H1 (cell line): ENCODE data around the gene PCDHGA2. TPM values are rescaled to one million over a fixed set of nuclear protein-coding genes. Genes with fewer than 3 reads are reported as not detected.

Experiments
- CTCF ChIA-PET: fragments of 300-600 bp; sonication (Branson Sonifier 250); formaldehyde crosslinking; loops from one replicate; lab custom pipeline; 2021; ENCODE audit not compliant: partially characterized antibody; lab: Charles Lee
- POLR2A ChIA-PET: fragments of 300-600 bp; sonication (Branson Sonifier 250); formaldehyde crosslinking; loops from one replicate; lab custom pipeline; 2021; ENCODE audit warnings: inconsistent platforms; ENCODE audit not compliant: partially characterized antibody; lab: Charles Lee
- DNase-seq, 2 experiments: peaks; one replicate each; pipeline versions ENCODE4 v3.0.0 to v3.0.0-alpha.2; 2010 to 2022; ENCODE audit warnings: low spot score in 2 of 2, low read depth in 1 of 2, mixed read lengths in 1 of 2
- FAIRE-seq: peaks from 2 replicates; lab custom pipeline; 2011; peaks lifted over from hg19 to GRCh38; lab: Jason Lieb, UNC
- H2AFZ ChIP-seq: 2 replicates; pipeline ENCODE4 v1.8.1; 2012; ENCODE audit warnings: low read length, inconsistent platforms
- H2AK5ac ChIP-seq: 2 replicates; pipeline ENCODE4 v1.6.1; 2013; ENCODE audit warnings: low read depth, low read length
- H2BK120ac ChIP-seq: replicated peaks from 2 replicates; pipeline ENCODE3; 2013; ENCODE audit warnings: low read depth, low read length, inconsistent platforms
- H2BK12ac ChIP-seq: 2 replicates; pipeline ENCODE4 v1.6.1; 2013; ENCODE audit warnings: low read depth, low read length
- H2BK15ac ChIP-seq: 2 replicates; pipeline ENCODE4 v1.6.1; 2013; ENCODE audit warnings: low read length
- H2BK20ac ChIP-seq: 2 replicates; pipeline ENCODE4 v1.6.1; 2013; ENCODE audit warnings: low read length
- H2BK5ac ChIP-seq: 2 replicates; pipeline ENCODE4 v1.6.1; 2013; ENCODE audit warnings: low read depth, low read length
- H3K14ac ChIP-seq: 2 replicates; pipeline ENCODE4 v1.6.1; 2013; ENCODE audit warnings: inconsistent platforms; ENCODE audit not compliant: insufficient read length
- H3K18ac ChIP-seq: 2 replicates; pipeline ENCODE4 v1.6.1; 2013; ENCODE audit warnings: low read length; ENCODE audit errors: extremely low read depth
- H3K23ac ChIP-seq: 2 replicates; pipeline ENCODE4 v1.6.1; 2013; ENCODE audit warnings: inconsistent platforms; ENCODE audit not compliant: insufficient read length
- H3K23me2 ChIP-seq: 2 replicates; pipeline ENCODE4 v1.6.1; 2013; ENCODE audit warnings: low read depth, low read length
- H3K27ac ChIP-seq: 2 replicates; pipeline ENCODE4 v1.6.1; 2011; ENCODE audit warnings: low read depth, low read length, inconsistent platforms
- H3K27me3 ChIP-seq, 4 experiments: replicated peaks in 1 of 4; 1 replicate in 1 of 4; 2 replicates in 3 of 4; pipeline versions ENCODE4 v1.6.1 to v1.8.1; 2011 to 2013; ENCODE audit warnings: low read length in 3 of 4, mild to moderate bottlenecking in 3 of 4, inconsistent platforms in 2 of 4, mixed read lengths in 2 of 4, moderate library complexity in 1 of 4; ENCODE audit not compliant: control insufficient read depth in 3 of 4, insufficient read depth in 3 of 4; ENCODE audit errors: extremely low read depth in 1 of 4
- H3K36me3 ChIP-seq, 4 experiments: 2 replicates each; pipeline versions ENCODE4 v1.6.1 to v1.8.1; 2011 to 2013; ENCODE audit warnings: mild to moderate bottlenecking in 4 of 4, low read length in 3 of 4, moderate library complexity in 2 of 4, control low read depth in 1 of 4, inconsistent platforms in 1 of 4; ENCODE audit not compliant: insufficient read depth in 4 of 4, control insufficient read depth in 2 of 4
- H3K4ac ChIP-seq: replicated peaks from 2 replicates; pipeline ENCODE3; 2013; ENCODE audit warnings: low read length, low read depth, mixed read lengths, inconsistent platforms; ENCODE audit not compliant: insufficient read length
- H3K4me1 ChIP-seq, 4 experiments: replicated peaks in 1 of 4; 1 replicate in 1 of 4; 2 replicates in 3 of 4; pipeline versions ENCODE4 v1.6.1 to v1.8.1; 2011 to 2013; ENCODE audit warnings: low read length in 3 of 4, inconsistent platforms in 2 of 4, mixed read lengths in 1 of 4; ENCODE audit not compliant: insufficient read depth in 4 of 4, control insufficient read depth in 3 of 4
- H3K4me2 ChIP-seq, 2 experiments: 2 replicates each; pipeline versions ENCODE4 v1.6.1 to v1.8.1; 2011 to 2013; ENCODE audit warnings: low read depth in 2 of 2, low read length in 2 of 2, control low read depth in 1 of 2, inconsistent platforms in 1 of 2, mild to moderate bottlenecking in 1 of 2; ENCODE audit not compliant: insufficient read depth in 1 of 2
- H3K4me3 ChIP-seq, 4 experiments: fragments of 200-600, 300-600 bp in 1 of 4; sonication (generic), shearing (Covaris generic), sonication (Bioruptor Twin) in 1 of 4; 2 replicates each; pipeline versions ENCODE4 v1.5.1 to v1.8.1; 2011 to 2016; ENCODE audit warnings: low read length in 4 of 4, low read depth in 3 of 4, control low read depth in 2 of 4, inconsistent platforms in 2 of 4, mild to moderate bottlenecking in 2 of 4, mixed read lengths in 1 of 4, moderate library complexity in 1 of 4; ENCODE audit not compliant: insufficient read depth in 2 of 4; ENCODE audit errors: extremely low read depth in 1 of 4
- H3K56ac ChIP-seq: replicated peaks from 2 replicates; pipeline ENCODE3; 2013; ENCODE audit warnings: low read depth, mild to moderate bottlenecking, mixed read lengths, low read length, inconsistent platforms; ENCODE audit not compliant: insufficient read length
- H3K79me1 ChIP-seq: 2 replicates; pipeline ENCODE4 v1.6.1; 2013; ENCODE audit warnings: low read depth, low read length, control low read depth
- H3K79me2 ChIP-seq, 2 experiments: 2 replicates each; pipeline versions ENCODE4 v1.6.1 to v1.8.1; 2012 to 2013; ENCODE audit warnings: low read length in 2 of 2, mild to moderate bottlenecking in 2 of 2, inconsistent platforms in 1 of 2; ENCODE audit not compliant: insufficient read depth in 2 of 2, control insufficient read depth in 1 of 2
- H3K9ac ChIP-seq, 4 experiments: replicated peaks in 1 of 4; 1 replicate in 1 of 4; 2 replicates in 3 of 4; pipeline versions ENCODE4 v1.6.1 to v1.8.1; 2011 to 2013; ENCODE audit warnings: low read depth in 3 of 4, low read length in 3 of 4, control low read depth in 2 of 4, mild to moderate bottlenecking in 2 of 4, moderate library complexity in 2 of 4, inconsistent platforms in 1 of 4; ENCODE audit errors: extremely low read depth in 1 of 4
- H3K9me3 ChIP-seq, 2 experiments: 2 replicates each; pipeline versions ENCODE4 v1.6.1 to v1.8.1; 2012 to 2013; ENCODE audit warnings: mild to moderate bottlenecking in 2 of 2, moderate library complexity in 2 of 2, control low read depth in 1 of 2, inconsistent platforms in 1 of 2, low read depth in 1 of 2, low read length in 1 of 2, mixed read lengths in 1 of 2; ENCODE audit not compliant: insufficient read depth in 2 of 2
- H4K20me1 ChIP-seq, 2 experiments: replicated peaks in 1 of 2; 2 replicates each; pipeline versions ENCODE3 to v1.8.1; 2011 to 2013; ENCODE audit warnings: inconsistent platforms in 2 of 2, low read length in 2 of 2, mild to moderate bottlenecking in 1 of 2; ENCODE audit not compliant: insufficient read depth in 2 of 2, control insufficient read depth in 1 of 2
- H4K5ac ChIP-seq: 2 replicates; pipeline ENCODE4 v1.6.1; 2013; ENCODE audit warnings: low read length, low read depth, mixed read lengths, inconsistent platforms; ENCODE audit not compliant: insufficient read length
- H4K8ac ChIP-seq: 2 replicates; pipeline ENCODE4 v1.8.0; 2013; ENCODE audit warnings: mild to moderate bottlenecking, moderate library complexity, low read length, inconsistent platforms; ENCODE audit not compliant: insufficient read depth; ENCODE audit errors: extremely low read depth
- H4K91ac ChIP-seq: replicated peaks from 2 replicates; pipeline ENCODE3; 2013; ENCODE audit warnings: low read length, mixed read lengths, inconsistent platforms; ENCODE audit not compliant: insufficient read length
- BCL11A ChIP-seq, 2 experiments: IDR thresholded peaks; one replicate each; pipeline ENCODE4 v1.6.1; 2011; ENCODE audit warnings: low read depth in 2 of 2, low read length in 2 of 2, mild to moderate bottlenecking in 2 of 2
- BRCA1 ChIP-seq: IDR thresholded peaks from 2 replicates; pipeline ENCODE4 v1.6.1; 2012; ENCODE audit warnings: low read depth, low read length, improper control_type of control experiment
- HDAC6 ChIP-seq: IDR thresholded peaks from one replicate; pipeline ENCODE4 v1.7.1; 2012; ENCODE audit warnings: low read depth, mild to moderate bottlenecking, inconsistent platforms, low read length, moderate library complexity
- JUN ChIP-seq: IDR thresholded peaks from 2 replicates; pipeline ENCODE4 v1.6.1; 2011; ENCODE audit warnings: low read depth, mild to moderate bottlenecking, improper control_type of control experiment, low read length
- KDM4A ChIP-seq: IDR thresholded peaks from one replicate; pipeline ENCODE4 v1.7.1; 2012; ENCODE audit warnings: low read depth, mild to moderate bottlenecking, moderate library complexity, low read length, inconsistent platforms; ENCODE audit not compliant: severe bottlenecking
- MAFK ChIP-seq: IDR thresholded peaks from 2 replicates; pipeline ENCODE4 v1.6.1; 2012; ENCODE audit warnings: low read depth, mild to moderate bottlenecking, improper control_type of control experiment, low read length
- PHF8 ChIP-seq: fragments of 200-600 bp; sonication (generic); conservative IDR thresholded peaks from 2 replicates; pipeline ENCODE4 v1.7.1; 2012; ENCODE audit warnings: low read depth, mild to moderate bottlenecking, inconsistent platforms, low read length, moderate library complexity
- RFX5 ChIP-seq: IDR thresholded peaks from 2 replicates; pipeline ENCODE4 v1.6.1; 2011; ENCODE audit warnings: low read depth, low read length, improper control_type of control experiment, borderline replicate concordance
- RNF2 ChIP-seq: fragments of 200-900, 300-1000 bp; sonication (generic); IDR thresholded peaks from 2 replicates; pipeline ENCODE4 v1.7.1; 2016; ENCODE audit warnings: borderline replicate concordance, low read depth, mild to moderate bottlenecking, antibody characterized with exemption, low read length; ENCODE audit not compliant: poor library complexity, severe bottlenecking; ENCODE audit errors: missing control alignments
- SIN3A ChIP-seq, 2 experiments: IDR thresholded peaks in 1 of 2; conservative IDR thresholded peaks in 1 of 2; 2 replicates each; pipeline ENCODE4 v1.6.1; 2011 to 2012; ENCODE audit warnings: low read length in 2 of 2, improper control_type of control experiment in 1 of 2, low read depth in 1 of 2, mild to moderate bottlenecking in 1 of 2
- WGBS, 2 experiments: shearing (Covaris generic) in 1 of 2; methylation state at CpG; one replicate each; pipeline versions ENCODE4 v1.1.6 to v1.1.7; 2013 to 2015; ENCODE audit warnings: low lambda C conversion rate in 2 of 2, mixed read lengths in 2 of 2, inconsistent platforms in 1 of 2, low coverage in 1 of 2, missing lambda C conversion rate in 1 of 2; ENCODE audit not compliant: insufficient replicate concordance in 2 of 2, insufficient coverage in 1 of 2, insufficient read length in 1 of 2; ENCODE audit errors: extremely low coverage in 1 of 2, missing lambda C conversion rate in 1 of 2; 5-methylcytosine and 5-hydroxymethylcytosine counted together
- polyA plus RNA-seq, 7 experiments: library from polyadenylated mRNA; depleted of rRNA in 3 of 7; stranded (reverse) in 5 of 7; unstranded in 2 of 7; fragments of >200 nt in 5 of 7; fragments of 200-250 nt in 2 of 7; gene quantifications; 1 replicate in 5 of 7; 2 replicates in 1 of 7; 4 replicates in 1 of 7; pipeline versions ENCODE4 v1.2.1 to v1.2.3, GENCODE V29; 2011 to 2013; ENCODE audit warnings: missing spikeins in 2 of 7, mixed read lengths in 2 of 7
- total RNA-seq: library from RNA; stranded (reverse); fragmentation: NEBNext Ultra II Directional; extraction: Animal tissue kit (Norgen Biotek cat#: 25700); gene quantifications from 2 replicates; pipeline ENCODE4 v1.2.1, GENCODE V29; 2021
- TF ChIP-seq, protein P1 (sequence below): IDR thresholded peaks from 2 replicates; pipeline ENCODE4 v1.6.1; 2012; ENCODE audit warnings: low read length, inconsistent platforms

PCDHGA2 gene
- total and polyA plus RNA-seq, 2 of the 8 experiments (the other 6 are each of a cell fraction or from before 2014, with no cell fraction given), result 0.32 to 0.39 TPM

DNA sequence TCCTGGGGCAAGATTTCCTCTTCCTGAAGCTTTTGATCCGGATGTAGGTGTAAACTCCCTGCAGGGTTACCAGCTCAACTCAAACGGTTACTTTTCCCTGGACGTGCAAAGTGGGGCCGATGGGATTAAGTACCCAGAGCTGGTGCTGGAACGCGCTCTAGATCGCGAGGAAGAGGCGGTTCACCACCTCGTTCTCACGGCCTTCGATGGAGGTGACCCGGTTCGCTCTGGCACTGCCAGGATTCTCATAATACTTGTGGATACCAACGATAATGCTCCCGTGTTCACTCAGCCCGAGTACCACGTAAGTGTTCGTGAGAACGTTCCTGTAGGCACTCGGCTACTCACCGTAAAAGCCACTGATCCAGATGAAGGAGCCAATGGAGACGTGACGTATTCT, 17.1 kb downstream of the PCDHGA2 start:
- H3K4me1 ChIP-seq, result 0 out of 7 replicates have a peak, but pooled peaks cover 0 to 1% (median 0%) of the 10 kb centered on the region in 4 experiments
- no peak overlapping the region for H2AK5ac ChIP-seq
- 96% methylated on average over 24 of the region's 24 CpGs; no CpG with 5 or more reads in 1 of the 2 experiments for WGBS, 2 experiments
- no peak overlapping the region for H2AFZ ChIP-seq
- no peak overlapping the region for H2BK120ac ChIP-seq
- no peak for FAIRE-seq
- POLR2A ChIA-PET, result interaction anchor here (0.7 kb wide), 1 partner anchor 163 kb away, joined by 3 read pairs; no protein-coding TSS in a partner anchor
- H3K23ac ChIP-seq, result no peak overlapping the region
- H2BK15ac ChIP-seq, result no peak overlapping the region
- peaks cover 0 to 13% (median 4%) of the 10 kb centered on the region in 4 experiments; a peak in 4 of 8 replicates for H3K36me3 ChIP-seq
- H4K8ac ChIP-seq, result no peak overlapping the region
- no peak overlapping the region for H3K4me2 ChIP-seq
- no peak overlapping the region for H3K56ac ChIP-seq
- CTCF ChIA-PET, result interaction anchor here (0.6 to 4.4 kb wide), 42 partner anchors 8 to 279 kb away, joined by 3 to 28 read pairs (median 5); partner anchors contain the start of genes PCDHB10, PCDHB14, PCDHB15 and PCDHB16
- H2BK20ac ChIP-seq, result no peak overlapping the region
- no peak overlapping the region for H3K27ac ChIP-seq
- DNase-seq, result no peak
- H3K23me2 ChIP-seq, result no peaks in the 10 kb centered on the region
- no peaks in the 10 kb centered on the region for H3K79me1 ChIP-seq
- H3K9me3 ChIP-seq, result peaks cover 34 to 50% of the 10 kb centered on the region in 2 experiments
- H4K91ac ChIP-seq, result no peak overlapping the region
- no peak overlapping the region for H3K9ac ChIP-seq
- no peak overlapping the region for H4K5ac ChIP-seq
- H3K14ac ChIP-seq, result no peak overlapping the region
- H3K18ac ChIP-seq, result no peak overlapping the region
- H2BK12ac ChIP-seq, result no peak overlapping the region
- H3K4me3 ChIP-seq, result no peak overlapping the region
- no peak overlapping the region for H3K4ac ChIP-seq
- no peak overlapping the region for H2BK5ac ChIP-seq
- H3K27me3 ChIP-seq, result no peaks in the 10 kb centered on the region
- H4K20me1 ChIP-seq, result no peaks in the 10 kb centered on the region
- H3K79me2 ChIP-seq, result no peaks in the 10 kb centered on the region
- TF ChIP-seq JUN, result no peak
- no peak for TF ChIP-seq PHF8
- TF ChIP-seq HDAC6, result no peak
- TF ChIP-seq, protein P1, sequence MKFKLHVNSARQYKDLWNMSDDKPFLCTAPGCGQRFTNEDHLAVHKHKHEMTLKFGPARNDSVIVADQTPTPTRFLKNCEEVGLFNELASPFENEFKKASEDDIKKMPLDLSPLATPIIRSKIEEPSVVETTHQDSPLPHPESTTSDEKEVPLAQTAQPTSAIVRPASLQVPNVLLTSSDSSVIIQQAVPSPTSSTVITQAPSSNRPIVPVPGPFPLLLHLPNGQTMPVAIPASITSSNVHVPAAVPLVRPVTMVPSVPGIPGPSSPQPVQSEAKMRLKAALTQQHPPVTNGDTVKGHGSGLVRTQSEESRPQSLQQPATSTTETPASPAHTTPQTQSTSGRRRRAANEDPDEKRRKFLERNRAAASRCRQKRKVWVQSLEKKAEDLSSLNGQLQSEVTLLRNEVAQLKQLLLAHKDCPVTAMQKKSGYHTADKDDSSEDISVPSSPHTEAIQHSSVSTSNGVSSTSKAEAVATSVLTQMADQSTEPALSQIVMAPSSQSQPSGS, result no peak
- no peak for TF ChIP-seq RFX5
- no peak for TF ChIP-seq BRCA1
- TF ChIP-seq BCL11A (IDR thresholded peaks at IDR 0.05; ENCODE audit: low read depth in 2 of 2, low read length in 2 of 2), result no peak
- TF ChIP-seq MAFK, result no peak
- no peak for TF ChIP-seq RNF2
- TF ChIP-seq KDM4A, result no peak
- no peak for TF ChIP-seq SIN3A (conservative IDR thresholded peaks at IDR 0.05 in 1 of 2, IDR thresholded peaks at IDR 0.05 in 1 of 2; ENCODE audit: low read depth in 1 of 2, low read length in 2 of 2)
